ENCODE measurements around the gene TSPOAP1.

The TSPOAP1 gene

GRCh38 chr17:58253082-58253481 is 75.5 kb downstream of the TSPOAP1 start:
- no peak for DNase-seq (ENCODE audit: low read depth in 3 of 3)

DNA sequence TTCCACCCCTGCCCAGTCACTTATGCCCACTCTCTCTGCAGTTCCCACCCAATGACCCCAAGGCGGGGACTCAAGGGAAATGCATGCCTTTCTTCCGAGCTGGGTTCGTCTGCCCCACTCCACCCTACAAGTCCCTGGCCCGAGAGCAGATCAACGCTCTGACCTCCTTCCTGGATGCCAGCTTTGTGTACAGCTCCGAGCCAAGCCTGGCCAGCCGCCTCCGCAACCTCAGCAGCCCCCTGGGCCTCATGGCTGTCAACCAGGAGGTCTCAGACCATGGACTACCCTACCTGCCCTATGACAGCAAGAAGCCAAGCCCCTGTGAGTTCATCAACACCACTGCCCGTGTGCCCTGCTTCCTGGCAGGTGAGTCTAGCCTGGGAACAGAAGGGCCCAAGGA is 76.5 kb downstream of the TSPOAP1 start:
- no peak for DNase-seq (ENCODE audit: low read depth in 3 of 3)
